Neural cell (in vitro differentiated cells): ENCODE measurements around the gene IGIP. TPM values are rescaled to one million over a fixed set of nuclear protein-coding genes. Genes with fewer than 3 reads are reported as not detected.

Source experiments
- H2AFZ ChIP-seq: fragments of 200-600, 300-800 bp; sonication (generic), shearing (Covaris generic); 2 replicates; pipeline ENCODE4 v1.6.0; 2014; ENCODE audit warnings: low read depth, mild to moderate bottlenecking, antibody characterized with exemption, low read length, moderate library complexity
- H3F3A ChIP-seq: fragments of 200-600 bp; shearing (Covaris generic); 2 replicates; pipeline ENCODE4 v1.6.1; 2016; ENCODE audit warnings: mild to moderate bottlenecking, moderate library complexity, mixed read lengths, antibody characterized with exemption, low read length; ENCODE audit not compliant: insufficient read depth, poor library complexity, severe bottlenecking
- H3K27ac ChIP-seq: fragments of 200-600, 300-800 bp; sonication (generic), shearing (Covaris generic); 2 replicates; pipeline ENCODE4 v1.5.1; 2014; ENCODE audit warnings: mild to moderate bottlenecking, low read length, moderate library complexity
- H3K27me3 ChIP-seq: fragments of 300-800, 200-600 bp; sonication (generic), shearing (Covaris generic); 2 replicates; pipeline ENCODE4 v1.6.0; 2014; ENCODE audit warnings: mild to moderate bottlenecking, low read depth, low read length, moderate library complexity; ENCODE audit not compliant: insufficient read depth
- H3K36me3 ChIP-seq: fragments of 300-800, 200-600 bp; sonication (generic), shearing (Covaris generic); 2 replicates; pipeline ENCODE4 v1.5.1; 2014; ENCODE audit warnings: mild to moderate bottlenecking, antibody characterized with exemption, low read length, moderate library complexity; ENCODE audit not compliant: insufficient read depth
- H3K4me2 ChIP-seq: fragments of 300-800, 200-600 bp; sonication (generic), shearing (Covaris generic); 2 replicates; pipeline ENCODE4 v1.6.0; 2014; ENCODE audit warnings: mild to moderate bottlenecking, low read length
- H3K4me3 ChIP-seq: fragments of 300-800, 200-600 bp; sonication (generic), shearing (Covaris generic); 2 replicates; pipeline ENCODE4 v1.5.1; 2014; ENCODE audit warnings: mild to moderate bottlenecking, low read length, moderate library complexity
- H3K79me2 ChIP-seq: fragments of 200-600 bp; shearing (Covaris generic); replicated peaks from 2 replicates; pipeline ENCODE4 v1.6.0; 2014; ENCODE audit warnings: mild to moderate bottlenecking, low read length, moderate library complexity; ENCODE audit not compliant: insufficient read depth
- H3K9ac ChIP-seq: fragments of 300-800, 200-600 bp; sonication (generic), shearing (Covaris generic); 2 replicates; pipeline ENCODE4 v1.6.1; 2016; ENCODE audit warnings: mild to moderate bottlenecking, low read length, mixed read lengths
- H3K9me2 ChIP-seq: fragments of 200-600 bp; shearing (Covaris generic); 2 replicates; pipeline ENCODE4 v1.6.1; 2016; ENCODE audit warnings: mild to moderate bottlenecking, low read length, mixed read lengths; ENCODE audit not compliant: insufficient read depth
- H3K9me3 ChIP-seq: fragments of 200-600, 300-800 bp; sonication (generic), shearing (Covaris generic); 2 replicates; pipeline ENCODE4 v1.6.1; 2016; ENCODE audit warnings: mild to moderate bottlenecking, mixed run types, low read length, moderate library complexity, mixed read lengths
- H4K20me1 ChIP-seq: fragments of 200-600 bp; shearing (Covaris generic); 2 replicates; pipeline ENCODE4 v1.6.1; 2016; ENCODE audit warnings: mild to moderate bottlenecking, mixed run types; ENCODE audit not compliant: insufficient read depth
- EP300 ChIP-seq: fragments of 450-650 bp; conservative IDR thresholded peaks from 2 replicates; pipeline ENCODE4 v1.6.1; 2014; ENCODE audit warnings: antibody characterized with exemption, mild to moderate bottlenecking, moderate library complexity; ENCODE audit not compliant: poor library complexity, severe bottlenecking
- EZH2 ChIP-seq: fragments of 200-600, 300-800 bp; shearing (Covaris generic), sonication (generic); IDR thresholded peaks from 2 replicates; pipeline ENCODE4 v1.6.1; 2014; ENCODE audit warnings: antibody characterized with exemption, low read length, borderline replicate concordance, mild to moderate bottlenecking; ENCODE audit not compliant: insufficient read depth, poor library complexity, severe bottlenecking
- MXI1 ChIP-seq: fragments of 450-650 bp; conservative IDR thresholded peaks from 2 replicates; pipeline ENCODE4 v1.6.1; 2014; ENCODE audit warnings: antibody characterized with exemption, mild to moderate bottlenecking; ENCODE audit not compliant: poor library complexity, severe bottlenecking
- POLR2AphosphoS5 ChIP-seq: IDR thresholded peaks from 2 replicates; pipeline ENCODE4 v1.6.1; 2012
- RAD21 ChIP-seq: fragments of 450-650 bp; conservative IDR thresholded peaks from 2 replicates; pipeline ENCODE4 v1.6.1; 2014; ENCODE audit warnings: antibody characterized with exemption, mild to moderate bottlenecking, moderate library complexity
- SMC3 ChIP-seq: fragments of 450-650 bp; conservative IDR thresholded peaks from 2 replicates; pipeline ENCODE4 v1.6.1; 2014; ENCODE audit warnings: antibody characterized with exemption, mild to moderate bottlenecking, moderate library complexity; ENCODE audit not compliant: poor library complexity
- TAF1 ChIP-seq: IDR thresholded peaks from 2 replicates; pipeline ENCODE4 v1.6.1; 2012; ENCODE audit warnings: low read depth
- polyA plus RNA-seq: library from polyadenylated mRNA; depleted of rRNA; stranded (reverse); fragments of >200 nt; gene quantifications from 2 replicates; pipeline ENCODE4 v1.2.3, GENCODE V29; 2014
- TF ChIP-seq, protein P1 (sequence below): fragments of 450-650 bp; IDR thresholded peaks from 2 replicates; pipeline ENCODE4 v1.5.1; 2014; ENCODE audit warnings: antibody characterized with exemption, mild to moderate bottlenecking, moderate library complexity; ENCODE audit not compliant: poor library complexity, severe bottlenecking
- TF ChIP-seq, protein P2 (sequence below): IDR thresholded peaks from 2 replicates; pipeline ENCODE4 v1.6.1; 2012; ENCODE audit warnings: borderline replicate concordance

Gene IGIP
- polyA plus RNA-seq, 1 donor from 2014 or later: 4.4 TPM

- no peak overlapping the region for H3K9ac ChIP-seq
- no peak overlapping the region for H2AFZ ChIP-seq
- peaks cover 42% of the 10 kb centered on the region for H3K27me3 ChIP-seq
- no peaks in the 10 kb centered on the region for H3K79me2 ChIP-seq
- H3K27ac ChIP-seq: no peak overlapping the region
- H3K36me3 ChIP-seq: no peaks in the 10 kb centered on the region
- TF ChIP-seq TAF1 (no peak), SMC3 (no peak), EP300 (no peak), RAD21 (no peak), POLR2AphosphoS5 (no peak), EZH2 (no peak), MXI1 (no peak)
- TF ChIP-seq, protein P1, sequence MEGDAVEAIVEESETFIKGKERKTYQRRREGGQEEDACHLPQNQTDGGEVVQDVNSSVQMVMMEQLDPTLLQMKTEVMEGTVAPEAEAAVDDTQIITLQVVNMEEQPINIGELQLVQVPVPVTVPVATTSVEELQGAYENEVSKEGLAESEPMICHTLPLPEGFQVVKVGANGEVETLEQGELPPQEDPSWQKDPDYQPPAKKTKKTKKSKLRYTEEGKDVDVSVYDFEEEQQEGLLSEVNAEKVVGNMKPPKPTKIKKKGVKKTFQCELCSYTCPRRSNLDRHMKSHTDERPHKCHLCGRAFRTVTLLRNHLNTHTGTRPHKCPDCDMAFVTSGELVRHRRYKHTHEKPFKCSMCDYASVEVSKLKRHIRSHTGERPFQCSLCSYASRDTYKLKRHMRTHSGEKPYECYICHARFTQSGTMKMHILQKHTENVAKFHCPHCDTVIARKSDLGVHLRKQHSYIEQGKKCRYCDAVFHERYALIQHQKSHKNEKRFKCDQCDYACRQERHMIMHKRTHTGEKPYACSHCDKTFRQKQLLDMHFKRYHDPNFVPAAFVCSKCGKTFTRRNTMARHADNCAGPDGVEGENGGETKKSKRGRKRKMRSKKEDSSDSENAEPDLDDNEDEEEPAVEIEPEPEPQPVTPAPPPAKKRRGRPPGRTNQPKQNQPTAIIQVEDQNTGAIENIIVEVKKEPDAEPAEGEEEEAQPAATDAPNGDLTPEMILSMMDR: no peak
- TF ChIP-seq, protein P2, sequence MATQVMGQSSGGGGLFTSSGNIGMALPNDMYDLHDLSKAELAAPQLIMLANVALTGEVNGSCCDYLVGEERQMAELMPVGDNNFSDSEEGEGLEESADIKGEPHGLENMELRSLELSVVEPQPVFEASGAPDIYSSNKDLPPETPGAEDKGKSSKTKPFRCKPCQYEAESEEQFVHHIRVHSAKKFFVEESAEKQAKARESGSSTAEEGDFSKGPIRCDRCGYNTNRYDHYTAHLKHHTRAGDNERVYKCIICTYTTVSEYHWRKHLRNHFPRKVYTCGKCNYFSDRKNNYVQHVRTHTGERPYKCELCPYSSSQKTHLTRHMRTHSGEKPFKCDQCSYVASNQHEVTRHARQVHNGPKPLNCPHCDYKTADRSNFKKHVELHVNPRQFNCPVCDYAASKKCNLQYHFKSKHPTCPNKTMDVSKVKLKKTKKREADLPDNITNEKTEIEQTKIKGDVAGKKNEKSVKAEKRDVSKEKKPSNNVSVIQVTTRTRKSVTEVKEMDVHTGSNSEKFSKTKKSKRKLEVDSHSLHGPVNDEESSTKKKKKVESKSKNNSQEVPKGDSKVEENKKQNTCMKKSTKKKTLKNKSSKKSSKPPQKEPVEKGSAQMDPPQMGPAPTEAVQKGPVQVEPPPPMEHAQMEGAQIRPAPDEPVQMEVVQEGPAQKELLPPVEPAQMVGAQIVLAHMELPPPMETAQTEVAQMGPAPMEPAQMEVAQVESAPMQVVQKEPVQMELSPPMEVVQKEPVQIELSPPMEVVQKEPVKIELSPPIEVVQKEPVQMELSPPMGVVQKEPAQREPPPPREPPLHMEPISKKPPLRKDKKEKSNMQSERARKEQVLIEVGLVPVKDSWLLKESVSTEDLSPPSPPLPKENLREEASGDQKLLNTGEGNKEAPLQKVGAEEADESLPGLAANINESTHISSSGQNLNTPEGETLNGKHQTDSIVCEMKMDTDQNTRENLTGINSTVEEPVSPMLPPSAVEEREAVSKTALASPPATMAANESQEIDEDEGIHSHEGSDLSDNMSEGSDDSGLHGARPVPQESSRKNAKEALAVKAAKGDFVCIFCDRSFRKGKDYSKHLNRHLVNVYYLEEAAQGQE: no peak
- no peaks in the 10 kb centered on the region for H3K9me3 ChIP-seq
- H3K9me2 ChIP-seq: no peaks in the 10 kb centered on the region
- H3K4me2 ChIP-seq: no peak overlapping the region
- no peaks in the 10 kb centered on the region for H4K20me1 ChIP-seq
- H3K4me3 ChIP-seq: no peak overlapping the region
- H3F3A ChIP-seq: no peaks in the 10 kb centered on the region
These were observed 21.7 kb downstream of the IGIP start for GRCh38 chr5:140147460-140147859.

DNA sequence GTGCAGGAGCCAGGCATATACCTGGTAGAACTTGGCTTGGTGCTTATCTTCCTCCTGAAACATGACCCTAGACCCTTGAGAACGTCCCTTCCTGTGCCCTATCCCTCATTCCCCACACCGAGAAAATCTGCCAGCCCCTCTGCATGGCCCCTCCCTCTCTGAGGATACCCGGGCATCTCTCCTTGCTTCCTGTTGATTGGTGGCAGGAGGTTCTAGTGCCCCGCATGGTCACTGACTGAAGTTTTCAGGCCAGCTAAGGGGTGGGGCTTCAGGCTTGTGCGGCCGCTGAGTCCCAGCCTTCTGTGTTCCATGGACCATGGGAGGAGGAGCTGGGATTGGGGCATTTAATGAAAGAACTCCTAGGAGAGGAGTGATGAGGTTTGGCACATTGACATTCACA is 22.8 kb downstream of the IGIP start:
- Histone ChIP-seq H3K27ac (no peak overlapping the region), H3K36me3 (no peaks in the 10 kb centered on the region), H3F3A (no peaks in the 10 kb centered on the region), H3K9ac (no peak overlapping the region), H3K27me3 (peaks cover 42% of the 10 kb centered on the region), H4K20me1 (no peaks in the 10 kb centered on the region), H3K4me2 (no peak overlapping the region), H3K9me2 (no peaks in the 10 kb centered on the region), H3K79me2 (no peaks in the 10 kb centered on the region), H2AFZ (no peak overlapping the region), H3K9me3 (no peaks in the 10 kb centered on the region), H3K4me3 (no peak overlapping the region)
- TF ChIP-seq MXI1 (no peak), POLR2AphosphoS5 (no peak), TAF1 (no peak), SMC3 (no peak), EZH2 (no peak), EP300 (no peak), RAD21 (no peak)
- TF ChIP-seq, protein P2: no peak
- TF ChIP-seq, protein P1: no peak
